ENCODE data around the gene DUSP8.

The DUSP8 gene

GRCh38 chr11:1573077-1573902 lies 1.2 kb upstream of the DUSP8 start (continued):
- no peak for TF ChIP-seq ELK4 (IDR thresholded peaks at IDR 0.05; ENCODE audit: borderline replicate concordance, low read depth, low read length)
- 0 out of 2 replicates have a peak, but pooled peaks have one; percentile 19 for TF ChIP-seq GLIS2 (tag by site-specific recombination; IDR thresholded peaks at IDR 0.05)
- peak; percentile 97 for TF ChIP-seq ZNF792 (tag by site-specific recombination; IDR thresholded peaks at IDR 0.05)
- no peak for TF ChIP-seq ZNF239 (tag by site-specific recombination; IDR thresholded peaks at IDR 0.05)
- peak; percentile 11; the same call in 1 of the 2 replicates for TF ChIP-seq KLF8 (tag by site-specific recombination; IDR thresholded peaks at IDR 0.05)
- TF ChIP-seq ZNF266 (tag by site-specific recombination; IDR thresholded peaks at IDR 0.05; ENCODE audit: low read depth): no peak
- no peak for TF ChIP-seq ZNF433 (tag by site-specific recombination; IDR thresholded peaks at IDR 0.05; ENCODE audit: low read depth)
- 0 out of 2 replicates have a peak, but pooled peaks have one; percentile 31 for TF ChIP-seq ZNF335 (tag by site-specific recombination; conservative IDR thresholded peaks at IDR 0.05)
- TF ChIP-seq ZNF777 (tag by site-specific recombination; IDR thresholded peaks at IDR 0.05; ENCODE audit: borderline replicate concordance): no peak
- TF ChIP-seq ZNF776 (tag by site-specific recombination; IDR thresholded peaks at IDR 0.05; ENCODE audit: borderline replicate concordance): no peak
- TF ChIP-seq TSHZ1 (tag by site-specific recombination; IDR thresholded peaks at IDR 0.05; ENCODE audit: borderline replicate concordance): no peak
- TF ChIP-seq SP2 (tag by site-specific recombination; IDR thresholded peaks at IDR 0.05): peak; percentile 47

GRCh38 chr11:1571760-1572196 lies 293 bp downstream of the DUSP8 start:
- Histone ChIP-seq H3K27ac (ENCODE audit: extremely low read depth, low read depth, low read length) (no peak overlapping the region; the same call in 1 of the 2 replicates), H3K36me3 (ENCODE audit: control insufficient read depth in 2 of 2, insufficient read depth in 1 of 2, low read length in 2 of 2) (peaks cover 0 to 6% of the 10 kb centered on the region in 2 experiments; a peak in 1 of 3 replicates), H3K4me3 (ENCODE audit: low read depth, low read length) (peak overlapping the region; percentile 75), H3K9me3 (ENCODE audit: control insufficient read depth, insufficient read depth, low read depth, low read length) (no peaks in the 10 kb centered on the region), H3K4me1 (ENCODE audit: control insufficient read depth, insufficient read depth, low read length) (no peaks in the 10 kb centered on the region; the same call in 1 of the 2 replicates)
- TF ChIP-seq ZNF785 (tag by site-specific recombination; IDR thresholded peaks at IDR 0.05) (no peak), WT1 (tag by site-specific recombination; IDR thresholded peaks at IDR 0.05) (no peak), ZNF555 (tag by site-specific recombination; conservative IDR thresholded peaks at IDR 0.05) (no peak), ZNF266 (tag by site-specific recombination; IDR thresholded peaks at IDR 0.05; ENCODE audit: low read depth) (no peak), ZNF248 (tag by site-specific recombination; IDR thresholded peaks at IDR 0.05) (no peak), KLF16 (tag by site-specific recombination; IDR thresholded peaks at IDR 0.05) (no peak)
- ChIA-PET POLR2A (no interaction called here), CTCF (no interaction called here)
